Mesenchymal stem cell (in vitro differentiated cells and primary cell): ENCODE results near the gene SLC4A2.

ENCODE experiments used
- DNase-seq: peaks from one replicate; pipeline ENCODE4 v3.0.0-alpha.2; 2013
- H2AFZ ChIP-seq: one replicate; pipeline ENCODE4 v1.6.1; 2013; ENCODE audit warnings: low read depth, mild to moderate bottlenecking, control low read depth, inconsistent platforms, low read length, moderate library complexity
- H2AK5ac ChIP-seq: 2 replicates; pipeline ENCODE4 v1.6.1; 2013; ENCODE audit warnings: low read length, moderate library complexity, mild to moderate bottlenecking, inconsistent platforms; ENCODE audit not compliant: severe bottlenecking
- H2BK120ac ChIP-seq: one replicate; pipeline ENCODE4 v1.6.1; 2013; ENCODE audit warnings: low read depth, mild to moderate bottlenecking, inconsistent platforms, low read length, moderate library complexity
- H2BK12ac ChIP-seq, 2 experiments: one replicate each; pipeline ENCODE4 v1.6.1; 2013; ENCODE audit warnings: inconsistent platforms in 2 of 2, low read length in 2 of 2, mild to moderate bottlenecking in 2 of 2, moderate library complexity in 2 of 2, control low read depth in 1 of 2
- H2BK15ac ChIP-seq: one replicate; pipeline ENCODE4 v1.6.1; 2013; ENCODE audit warnings: mild to moderate bottlenecking, low read depth, inconsistent platforms; ENCODE audit not compliant: poor library complexity, severe bottlenecking
- H2BK5ac ChIP-seq: 2 replicates; pipeline ENCODE4 v1.6.1; 2013; ENCODE audit warnings: low read depth, mild to moderate bottlenecking, low read length, control low read depth, inconsistent platforms; ENCODE audit not compliant: poor library complexity, severe bottlenecking
- H3K14ac ChIP-seq, 2 experiments: one replicate each; pipeline ENCODE4 v1.6.1; 2013; ENCODE audit warnings: inconsistent platforms in 2 of 2, low read length in 2 of 2, control low read depth in 1 of 2, mild to moderate bottlenecking in 1 of 2, moderate library complexity in 1 of 2
- H3K18ac ChIP-seq, 2 experiments: one replicate each; pipeline ENCODE4 v1.6.1; 2013; ENCODE audit warnings: inconsistent platforms in 2 of 2, low read length in 2 of 2, control low read depth in 1 of 2, low read depth in 1 of 2, mild to moderate bottlenecking in 1 of 2
- H3K23ac ChIP-seq, 2 experiments: one replicate each; pipeline ENCODE4 v1.6.1; 2013; ENCODE audit warnings: inconsistent platforms in 2 of 2, low read length in 2 of 2, mild to moderate bottlenecking in 2 of 2, moderate library complexity in 2 of 2, control low read depth in 1 of 2
- H3K27ac ChIP-seq: 2 replicates; pipeline ENCODE4 v1.5.1; 2013; ENCODE audit warnings: mild to moderate bottlenecking, moderate library complexity, low read length, control low read depth, inconsistent platforms; ENCODE audit not compliant: poor library complexity, severe bottlenecking
- H3K27me3 ChIP-seq, 2 experiments: 2 replicates each; pipeline versions ENCODE4 v1.6.1 to v1.7.0; 2013; ENCODE audit warnings: low read length in 2 of 2, mild to moderate bottlenecking in 2 of 2, moderate library complexity in 2 of 2, control low read depth in 1 of 2, inconsistent platforms in 1 of 2; ENCODE audit not compliant: control insufficient read depth in 1 of 2, insufficient read depth in 1 of 2
- H3K36me3 ChIP-seq, 2 experiments: 2 replicates each; pipeline versions ENCODE4 v1.6.1 to v1.7.0; 2013; ENCODE audit warnings: low read length in 2 of 2, control low read depth in 1 of 2, inconsistent platforms in 1 of 2, low read depth in 1 of 2, mild to moderate bottlenecking in 1 of 2; ENCODE audit not compliant: insufficient read depth in 2 of 2, control insufficient read depth in 1 of 2
- H3K4ac ChIP-seq, 2 experiments: one replicate each; pipeline ENCODE4 v1.6.1; 2013; ENCODE audit warnings: inconsistent platforms in 2 of 2, low read length in 2 of 2, mild to moderate bottlenecking in 2 of 2, moderate library complexity in 2 of 2, control low read depth in 1 of 2, low read depth in 1 of 2
- H3K4me1 ChIP-seq: 2 replicates; pipeline ENCODE4 v1.6.1; 2013; ENCODE audit warnings: low read depth, low read length, control low read depth; ENCODE audit not compliant: control insufficient read depth, insufficient read depth
- H3K4me2 ChIP-seq: 2 replicates; pipeline ENCODE4 v1.6.1; 2013; ENCODE audit warnings: low read length, mild to moderate bottlenecking, inconsistent platforms; ENCODE audit not compliant: poor library complexity, severe bottlenecking
- H3K4me3 ChIP-seq, 2 experiments: 2 replicates each; pipeline versions ENCODE4 v1.5.1 to v1.7.0; 2013; ENCODE audit warnings: low read length in 2 of 2, mild to moderate bottlenecking in 2 of 2, control low read depth in 1 of 2, low read depth in 1 of 2; ENCODE audit not compliant: insufficient read depth in 1 of 2
- H3K79me1 ChIP-seq: replicated peaks from 2 replicates; pipeline ENCODE4 v1.6.1; 2013; ENCODE audit warnings: mild to moderate bottlenecking, control low read depth, low read length, inconsistent platforms; ENCODE audit not compliant: poor library complexity, severe bottlenecking
- H3K9ac ChIP-seq: 2 replicates; pipeline ENCODE4 v1.7.0; 2013; ENCODE audit warnings: mild to moderate bottlenecking, low read length, moderate library complexity
- H3K9me3 ChIP-seq: 2 replicates; pipeline ENCODE4 v1.7.0; 2013; ENCODE audit warnings: mild to moderate bottlenecking, low read length; ENCODE audit not compliant: control insufficient read depth
- H4K8ac ChIP-seq: one replicate; pipeline ENCODE4 v1.6.1; 2013; ENCODE audit warnings: inconsistent platforms, mild to moderate bottlenecking, low read length, moderate library complexity
- H4K91ac ChIP-seq: one replicate; pipeline ENCODE4 v1.6.1; 2013; ENCODE audit warnings: mild to moderate bottlenecking, low read length, inconsistent platforms
- WGBS: methylation state at CpG from one replicate; pipeline ENCODE4 v1.1.7; 2013; ENCODE audit warnings: mixed read lengths; 5-methylcytosine and 5-hydroxymethylcytosine counted together

The SLC4A2 gene

DNA sequence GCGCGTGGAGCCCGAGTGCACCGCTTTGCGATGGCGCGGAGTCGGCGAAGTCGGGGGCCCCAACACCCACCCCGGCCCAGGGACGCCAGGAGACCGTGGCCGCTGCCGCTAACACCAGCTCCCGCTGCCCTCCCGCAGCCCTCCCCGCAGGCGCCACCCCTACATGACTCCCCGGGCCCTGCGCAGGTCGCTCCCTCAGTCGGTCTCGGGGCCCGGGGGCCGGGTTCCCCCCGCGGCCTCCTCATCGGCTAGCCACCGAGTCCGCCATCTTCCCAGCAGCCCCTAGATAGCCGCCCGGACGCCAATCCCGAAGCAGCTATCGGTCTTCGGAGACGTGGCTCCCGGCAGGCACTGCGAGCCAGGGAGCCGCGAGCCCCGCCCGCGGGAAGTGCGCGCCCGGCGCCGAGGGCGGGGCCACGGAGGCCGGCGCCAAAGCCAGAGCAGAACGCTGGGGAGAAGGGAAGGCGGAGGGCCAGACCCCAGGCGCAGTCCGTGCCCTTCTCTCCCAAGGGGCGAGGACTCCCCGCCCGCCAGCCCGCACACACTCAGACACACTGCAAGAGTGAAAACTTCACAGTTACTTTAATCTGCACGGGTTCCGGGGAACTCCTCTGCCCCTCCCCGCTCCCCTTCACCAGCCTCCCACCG, 21.3 kb downstream of the SLC4A2 start, which contains the start of gene FASTK:
Gene FASTK, minus strand, starts transcription at position 288 of the 648 bp plus-strand sequence. Its CDS starts 43 bp downstream, at position 245.
- peak within 1 kb of the TSS; percentile 99 for H2BK15ac ChIP-seq

DNA sequence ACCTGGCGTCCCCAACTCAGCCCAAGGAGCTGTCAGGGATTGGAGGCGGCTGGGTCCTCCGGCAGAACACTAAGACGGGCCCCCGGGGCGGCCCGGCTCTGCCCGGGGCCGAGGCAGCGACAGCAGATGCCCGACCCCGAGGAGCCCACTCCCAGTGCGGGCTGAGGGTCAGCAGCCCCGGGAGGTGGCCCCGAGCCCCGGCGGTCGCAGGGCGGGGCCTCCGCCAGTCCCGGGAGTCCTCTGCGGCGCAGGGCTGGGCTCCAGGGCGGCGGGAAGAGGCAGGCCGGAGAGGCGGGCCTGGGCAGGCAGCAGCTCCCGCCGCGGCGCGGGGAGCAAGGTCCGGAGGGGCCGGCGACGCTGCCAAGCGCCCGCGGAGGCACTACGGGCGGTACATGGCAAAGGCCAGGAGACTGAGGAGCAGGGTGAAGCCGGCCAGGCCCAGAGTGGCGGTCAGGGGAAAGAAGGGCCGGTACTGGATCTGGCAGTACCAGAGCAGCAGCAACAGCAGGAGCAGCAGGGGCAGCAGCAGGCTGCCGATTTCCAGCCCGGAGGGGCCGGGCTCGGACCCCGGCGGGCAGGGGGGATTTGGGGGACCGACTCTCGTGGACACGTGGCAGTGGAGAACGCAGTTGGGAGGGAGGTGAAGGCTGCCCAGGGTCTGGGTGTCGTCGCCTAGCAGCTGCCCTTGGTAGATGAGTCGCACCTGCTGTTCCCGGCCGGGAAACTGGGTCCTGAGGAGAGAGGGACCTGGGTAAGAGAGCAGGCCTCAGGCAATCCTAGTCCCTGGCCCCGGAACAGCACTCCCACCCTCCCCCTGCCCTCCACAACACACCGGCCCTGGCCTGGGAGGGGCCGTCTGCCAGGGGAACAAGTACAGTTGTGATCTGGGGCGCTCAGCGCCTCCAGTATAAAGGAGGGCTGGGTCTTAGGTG, 22.0 kb downstream of the SLC4A2 start:
- Histone ChIP-seq H3K4me2 (peak overlapping the region; percentile 88), H3K36me3 (peaks cover 22 to 42% of the 10 kb centered on the region in 2 experiments), H2AFZ (no peak overlapping the region), H2BK5ac (peak overlapping the region; percentile 33), H2BK15ac (peak overlapping the region; percentile 73), H3K18ac (peak overlapping the region; percentile 52 to 79), H3K23ac (peak overlapping the region in 1 of 2 experiments; percentile 57), H3K14ac (peak overlapping the region in 1 of 2 experiments; percentile 41), H3K27ac (peak overlapping the region; percentile 72), H4K91ac (peak overlapping the region; percentile 61), H2BK120ac (peak overlapping the region; percentile 82), H3K4me1 (peaks cover 55% of the 10 kb centered on the region), H4K8ac (peak overlapping the region; percentile 73), H3K4ac (peak overlapping the region; percentile 54 to 86), H3K9me3 (no peaks in the 10 kb centered on the region), H3K79me1 (peaks cover 14% of the 10 kb centered on the region), H3K4me3 (peak overlapping the region; percentile 14 to 96), H2BK12ac (peak overlapping the region in 1 of 2 experiments; percentile 76), H3K9ac (peak overlapping the region; percentile 94), H2AK5ac (no peak overlapping the region), H3K27me3 (no peaks in the 10 kb centered on the region)
- 24% methylated on average over 58 of the region's 64 CpGs for WGBS
- peak; percentile 53 for DNase-seq

More for the DNA sequence above, 21.3 kb downstream of the SLC4A2 start, which contains the start of gene FASTK:
- DNase-seq, result peak; percentile 93
- Histone ChIP-seq H3K27ac (peak within 1 kb of the TSS; percentile 72), H3K4ac (peak within 1 kb of the TSS; percentile 86 to 89), H2BK12ac (peak within 1 kb of the TSS; percentile 45 to 81), H2BK120ac (peak within 1 kb of the TSS; percentile 85), H3K4me1 (peaks cover 52% of the 10 kb centered on the region), H2AK5ac (peak within 1 kb of the TSS; percentile 48), H3K9me3 (no peaks in the 10 kb centered on the region), H2AFZ (peak within 1 kb of the TSS; percentile 6), H3K27me3 (no peaks in the 10 kb centered on the region), H3K4me2 (peak within 1 kb of the TSS; percentile 75), H3K36me3 (peaks cover 30 to 50% of the 10 kb centered on the region in 2 experiments), H3K4me3 (peak within 1 kb of the TSS; percentile 85 to 96), H2BK5ac (peak within 1 kb of the TSS; percentile 62), H3K14ac (peak within 1 kb of the TSS in 1 of 2 experiments; percentile 85), H3K18ac (peak within 1 kb of the TSS; percentile 94 to 98), H4K91ac (peak within 1 kb of the TSS; percentile 95), H3K23ac (peak within 1 kb of the TSS in 1 of 2 experiments; percentile 91), H4K8ac (peak within 1 kb of the TSS; percentile 96), H3K79me1 (peaks cover 18% of the 10 kb centered on the region), H3K9ac (peak within 1 kb of the TSS; percentile 94)
- under 1% methylated on average over 62 of the region's 66 CpGs for WGBS

- H3K27ac ChIP-seq, result no peak overlapping the region
- DNase-seq, result no peak
- peak overlapping the region in 1 of 2 experiments; percentile 16 for H3K23ac ChIP-seq
- peaks cover 6% of the 10 kb centered on the region for H3K79me1 ChIP-seq
- no peaks in the 10 kb centered on the region for H3K9me3 ChIP-seq
- H3K4me1 ChIP-seq, result peaks cover 50% of the 10 kb centered on the region
- H3K4me3 ChIP-seq, result peak overlapping the region; percentile 77 to 96
- H3K36me3 ChIP-seq, result peaks cover 12 to 32% of the 10 kb centered on the region in 2 experiments
- peak overlapping the region; percentile 88 for H3K4me2 ChIP-seq
- H2AFZ ChIP-seq, result no peak overlapping the region
- peak overlapping the region in 1 of 2 experiments; percentile 71 for H3K14ac ChIP-seq
- H3K27me3 ChIP-seq, result no peaks in the 10 kb centered on the region
- H3K4ac ChIP-seq, result peak overlapping the region; percentile 77 to 86
- WGBS, result 71% methylated on average over 39 of the region's 42 CpGs
- H3K18ac ChIP-seq, result peak overlapping the region; percentile 15 to 80
- peak overlapping the region; percentile 36 for H4K8ac ChIP-seq
- H2AK5ac ChIP-seq, result peak overlapping the region; percentile 34
- peak overlapping the region; percentile 34 to 76 for H2BK12ac ChIP-seq
- peak overlapping the region; percentile 94 for H3K9ac ChIP-seq
- H2BK120ac ChIP-seq, result peak overlapping the region; percentile 93
- no peak overlapping the region for H2BK5ac ChIP-seq
- H4K91ac ChIP-seq, result peak overlapping the region; percentile 36
- H2BK15ac ChIP-seq, result peak overlapping the region; percentile 96
These were observed 23.0 kb downstream of the SLC4A2 start for GRCh38 chr7:151082141-151083070.
